Esophagus muscularis mucosa (tissue), 3 donors: Measurements from ENCODE around the gene SPTBN1.

ENCODE experiments used
- CTCF ChIP-seq, 3 experiments: fragments of 200-600 bp in 2 of 3; fragments of 450-650 bp in 1 of 3; sonication (generic) in 2 of 3; IDR thresholded peaks; one replicate each; pipeline ENCODE4 v1.5.1; 2017 to 2019; ENCODE audit warnings: antibody characterized with exemption in 3 of 3, mild to moderate bottlenecking in 2 of 3, moderate library complexity in 1 of 3
- POLR2A ChIP-seq: fragments of 450-650 bp; IDR thresholded peaks from one replicate; pipeline ENCODE4 v1.6.1; 2017; ENCODE audit warnings: antibody characterized with exemption, moderate library complexity, mild to moderate bottlenecking, low read depth
- POLR2AphosphoS5 ChIP-seq, 2 donors: sonication (generic); formaldehyde crosslinking; IDR thresholded peaks; one replicate each; pipeline ENCODE4 v1.6.1; 2017; ENCODE audit warnings: antibody characterized with exemption in 2 of 2

GRCh38 chr2:54646170-54646927 is 190.2 kb downstream of the SPTBN1 start:
- TF ChIP-seq CTCF (IDR thresholded peaks at IDR 0.05), result no peak
- no peak for TF ChIP-seq POLR2A
- TF ChIP-seq POLR2AphosphoS5 (IDR thresholded peaks at IDR 0.05), result no peak
